IMR-90 (cell line): ENCODE measurements around the gene ELOVL2. TPM values are rescaled to one million over a fixed set of nuclear protein-coding genes. Genes with fewer than 3 reads are reported as not detected.

Experiments used
- ATAC-seq: fragments of 200-7000 bp; cut with Tn5 transposase; 2 replicates; pipeline ENCODE4 v1.9.1; 2020; ENCODE audit warnings: low read depth, mild to moderate bottlenecking, moderate library complexity
- BruUV-seq: library from RNA; stranded (reverse); fragments of 400-500 nt; replicated peaks from 2 replicates; lab custom pipeline; 2021; lab: Mats Ljungman, UMichigan
- CTCF ChIA-PET: fragments of 300-600 bp; formaldehyde crosslinking; extraction: SDS; loops from one replicate; lab custom pipeline; 2021; ENCODE audit warnings: antibody characterized with exemption; lab: Yijun Ruan, JAX
- POLR2A ChIA-PET: fragments of 300-600 bp; sonication (Branson Sonifier 250); formaldehyde crosslinking; loops from one replicate; lab custom pipeline; 2022; ENCODE audit warnings: antibody characterized with exemption; ENCODE audit not compliant: unreplicated experiment; lab: Charles Lee
- DNase-seq: peaks from one replicate; pipeline ENCODE4 v3.0.0; 2013
- H2AFZ ChIP-seq: replicated peaks from 2 replicates; pipeline ENCODE3; 2013; ENCODE audit warnings: low read length, mild to moderate bottlenecking; ENCODE audit not compliant: poor library complexity
- H2AK5ac ChIP-seq: 2 replicates; pipeline ENCODE4 v1.6.1; 2013; ENCODE audit warnings: low read depth, low read length, inconsistent platforms
- H2AK9ac ChIP-seq: replicated peaks from 2 replicates; pipeline ENCODE3; 2013; ENCODE audit warnings: mild to moderate bottlenecking, low read depth, low read length, moderate library complexity; ENCODE audit not compliant: poor library complexity
- H2BK120ac ChIP-seq: 2 replicates; pipeline ENCODE4 v1.6.1; 2013; ENCODE audit warnings: low read depth, low read length, inconsistent platforms
- H2BK15ac ChIP-seq: 3 replicates; pipeline ENCODE4 v1.6.1; 2013; ENCODE audit warnings: low read depth, low read length, inconsistent platforms
- H2BK20ac ChIP-seq: 2 replicates; pipeline ENCODE4 v1.6.1; 2013; ENCODE audit warnings: low read depth, mild to moderate bottlenecking, inconsistent platforms, low read length, moderate library complexity
- H2BK5ac ChIP-seq: 2 replicates; pipeline ENCODE4 v1.6.1; 2013; ENCODE audit warnings: mild to moderate bottlenecking, low read depth, low read length, inconsistent platforms; ENCODE audit not compliant: poor library complexity, severe bottlenecking
- H3K14ac ChIP-seq: replicated peaks from 2 replicates; pipeline ENCODE4 v1.6.1; 2013; ENCODE audit warnings: low read depth, low read length, inconsistent platforms
- H3K18ac ChIP-seq: 2 replicates; pipeline ENCODE4 v1.6.1; 2013; ENCODE audit warnings: low read depth, low read length, control low read depth
- H3K23ac ChIP-seq: 2 replicates; pipeline ENCODE4 v1.6.1; 2013; ENCODE audit warnings: low read depth, low read length, inconsistent platforms
- H3K27ac ChIP-seq: 2 replicates; pipeline ENCODE4 v1.5.1; 2013; ENCODE audit warnings: mild to moderate bottlenecking, control low read depth, low read length; ENCODE audit not compliant: insufficient read depth
- H3K27me3 ChIP-seq: 2 replicates; pipeline ENCODE4 v1.6.1; 2013; ENCODE audit warnings: low read length; ENCODE audit not compliant: control insufficient read depth, insufficient read depth
- H3K36me3 ChIP-seq: 2 replicates; pipeline ENCODE4 v1.6.1; 2013; ENCODE audit warnings: low read length, mixed read lengths; ENCODE audit not compliant: control insufficient read depth, insufficient read depth
- H3K4ac ChIP-seq: 2 replicates; pipeline ENCODE4 v1.6.1; 2013; ENCODE audit warnings: low read depth, low read length, inconsistent platforms
- H3K4me1 ChIP-seq: 2 replicates; pipeline ENCODE4 v1.6.1; 2013; ENCODE audit warnings: low read length, mixed read lengths; ENCODE audit not compliant: control insufficient read depth, insufficient read depth
- H3K4me2 ChIP-seq: 2 replicates; pipeline ENCODE4 v1.6.1; 2013; ENCODE audit warnings: low read depth, mild to moderate bottlenecking, control low read depth, low read length, moderate library complexity
- H3K4me3 ChIP-seq: 2 replicates; pipeline ENCODE4 v1.5.1; 2013; ENCODE audit warnings: low read depth, mild to moderate bottlenecking, control low read depth, low read length, moderate library complexity; ENCODE audit not compliant: insufficient read depth
- H3K56ac ChIP-seq: 2 replicates; pipeline ENCODE4 v1.6.1; 2013; ENCODE audit warnings: low read length, inconsistent platforms; ENCODE audit not compliant: insufficient read depth; ENCODE audit errors: extremely low read depth
- H3K79me1 ChIP-seq, 2 experiments: 2 replicates each; pipeline ENCODE4 v1.6.1; 2013; ENCODE audit warnings: low read length in 2 of 2, inconsistent platforms in 1 of 2, low read depth in 1 of 2
- H3K9ac ChIP-seq: 2 replicates; pipeline ENCODE4 v1.6.1; 2013; ENCODE audit warnings: low read depth, low read length, control low read depth
- H3K9me1 ChIP-seq: 2 replicates; pipeline ENCODE4 v1.6.1; 2013; ENCODE audit warnings: low read length, inconsistent platforms; ENCODE audit not compliant: insufficient read depth
- H3K9me3 ChIP-seq: 2 replicates; pipeline ENCODE4 v1.6.1; 2013; ENCODE audit warnings: low read length; ENCODE audit not compliant: control insufficient read depth, insufficient read depth
- H4K20me1 ChIP-seq: 2 replicates; pipeline ENCODE4 v1.6.1; 2013; ENCODE audit warnings: low read length, inconsistent platforms; ENCODE audit not compliant: insufficient read depth
- H4K5ac ChIP-seq: 2 replicates; pipeline ENCODE4 v1.6.1; 2013; ENCODE audit warnings: mild to moderate bottlenecking, low read depth, low read length, control low read depth
- H4K8ac ChIP-seq, 2 experiments: 2 replicates each; pipeline ENCODE4 v1.6.1; 2013; ENCODE audit warnings: low read depth in 2 of 2, low read length in 2 of 2, control low read depth in 1 of 2, inconsistent platforms in 1 of 2
- H4K91ac ChIP-seq: 2 replicates; pipeline ENCODE4 v1.6.1; 2013; ENCODE audit warnings: low read depth, low read length, inconsistent platforms; ENCODE audit not compliant: insufficient read depth
- ELK1 ChIP-seq: fragments of 150-350 bp; IDR thresholded peaks from 2 replicates; pipeline ENCODE4 v1.6.1; 2016; ENCODE audit warnings: low read depth, mild to moderate bottlenecking, low read length, moderate library complexity, borderline replicate concordance
- WGBS, 2 experiments: methylation state at CpG; one replicate each; pipeline versions ENCODE4 v1.1.5 to v1.1.7; 2013; ENCODE audit warnings: missing lambda C conversion rate in 2 of 2; ENCODE audit not compliant: insufficient read length in 1 of 2; ENCODE audit errors: extremely low coverage in 2 of 2; 5-methylcytosine and 5-hydroxymethylcytosine counted together
- dilution Hi-C: fragments of 300-500 bp; cut with HindIII; formaldehyde crosslinking; loops from one replicate; pipeline ENCODE4 v1.14.3; 2018; ENCODE audit warnings: low sequenced_read_pairs; ENCODE audit not compliant: unreplicated experiment
- in situ Hi-C: fragments of 300-500 bp; cut with MboI; formaldehyde crosslinking; loops from 3 replicates; pipeline ENCODE4 v1.14.3; 2019; ENCODE audit warnings: low sequenced_read_pairs, inconsistent platforms, mixed read lengths
- intact Hi-C: fragments of 100-400 bp; cut with micrococcal nuclease; formaldehyde crosslinking; loops from 2 replicates; pipeline ENCODE4 v1.10.0; 2022
- polyA plus RNA-seq, 3 experiments: library from polyadenylated mRNA; depleted of rRNA; stranded (reverse); fragments of >200 nt; gene quantifications; 2 replicates each; pipeline ENCODE4 v1.2.3, GENCODE V29; 2012; ENCODE audit warnings: low replicate concordance in 1 of 3
- total RNA-seq: library from RNA; depleted of rRNA; stranded (reverse); fragments of >200 nt; gene quantifications from 2 replicates; pipeline ENCODE4 v1.2.3, GENCODE V29; 2012

ELOVL2 gene
- total and polyA plus RNA-seq, 2 of the 4 experiments (the other 2 are of a cell fraction), result 6.3 to 7.9 TPM

- POLR2A ChIA-PET, result no interaction called here
- BruUV-seq, result no TSS peak
- no peak overlapping the region for H4K91ac ChIP-seq
These were observed 66.7 kb downstream of the ELOVL2 start for GRCh38 chr6:10977231-10977968.

More at GRCh38 chr6:10977231-10977968, 66.7 kb downstream of the ELOVL2 start:
- Histone ChIP-seq H3K9me1 (no peaks in the 10 kb centered on the region), H2AFZ (no peak overlapping the region), H3K9me3 (no peaks in the 10 kb centered on the region), H2AK9ac (no peak overlapping the region), H3K79me1 (no peaks in the 10 kb centered on the region), H4K5ac (no peak overlapping the region), H3K18ac (no peak overlapping the region), H3K4me2 (no peak overlapping the region), H3K9ac (no peak overlapping the region), H3K27ac (no peak overlapping the region), H3K14ac (no peak overlapping the region), H3K23ac (no peak overlapping the region), H2BK120ac (no peak overlapping the region), H3K4me1 (no peaks in the 10 kb centered on the region), H2AK5ac (no peak overlapping the region), H2BK15ac (no peak overlapping the region), H3K56ac (no peak overlapping the region), H3K4me3 (no peak overlapping the region), H4K20me1 (no peaks in the 10 kb centered on the region), H3K4ac (no peak overlapping the region), H3K36me3 (no peaks in the 10 kb centered on the region), H4K8ac (no peak overlapping the region), H2BK20ac (no peak overlapping the region), H3K27me3 (no peaks in the 10 kb centered on the region; the same call in 1 of the 2 replicates), H2BK5ac (no peak overlapping the region)
- DNase-seq, result no peak
- CTCF ChIA-PET, result interaction anchor here (1.0 kb wide), 1 partner anchor 29 kb away, joined by 3 read pairs; no protein-coding TSS in a partner anchor
- WGBS, 2 experiments, result 88% methylated on average over 3 of the region's 5 CpGs; no CpG with 5 or more reads in 1 of the 2 experiments
- intact Hi-C loops, result no loop called here
- TF ChIP-seq ELK1, result no peak
- dilution Hi-C loops, result no loop called here
- in situ Hi-C loops, result no loop called here
- ATAC-seq, result no peak
